HCT116 (cell line): ENCODE results near the gene PSMG3.

ENCODE experiments used
- CBX3 ChIP-seq: IDR thresholded peaks from 2 replicates; pipeline ENCODE4 v1.6.1; 2012; ENCODE audit warnings: low read depth
- CTCF ChIP-seq, 3 experiments: fragments of 200-600 bp in 1 of 3; sonication (generic) in 1 of 3; IDR thresholded peaks in 2 of 3; conservative IDR thresholded peaks in 1 of 3; 2 replicates each; pipeline ENCODE4 v1.5.1; 2012 to 2017; ENCODE audit warnings: low read depth in 2 of 3, low read length in 2 of 3, antibody characterized with exemption in 1 of 3, borderline replicate concordance in 1 of 3, control low read depth in 1 of 3, mild to moderate bottlenecking in 1 of 3, mixed read lengths in 1 of 3, mixed run types in 1 of 3, moderate library complexity in 1 of 3; ENCODE audit not compliant: insufficient read depth in 1 of 3
- EZH2 ChIP-seq: fragments of 200-600 bp; sonication (generic); IDR thresholded peaks from 2 replicates; pipeline ENCODE4 v1.6.1; 2017; ENCODE audit warnings: antibody characterized with exemption, mixed run types
- EZH2phosphoT487 ChIP-seq: fragments of 200-600 bp; IDR thresholded peaks from 2 replicates; pipeline ENCODE4 v1.6.1; 2018; ENCODE audit warnings: antibody characterized with exemption, borderline replicate concordance
- POLR2A ChIP-seq: IDR thresholded peaks from 2 replicates; pipeline ENCODE4 v1.7.0; 2011; ENCODE audit warnings: borderline replicate concordance; ENCODE audit not compliant: insufficient read depth, insufficient read length; ENCODE audit errors: extremely low read depth
- POLR2AphosphoS5 ChIP-seq: IDR thresholded peaks from 2 replicates; pipeline ENCODE4 v1.6.1; 2011; ENCODE audit warnings: mild to moderate bottlenecking, low read depth, low read length, moderate library complexity
- REST ChIP-seq: IDR thresholded peaks from 2 replicates; pipeline ENCODE4 v1.6.1; 2012; ENCODE audit warnings: low read depth
- SRF ChIP-seq: IDR thresholded peaks from 2 replicates; pipeline ENCODE4 v1.6.1; 2012; ENCODE audit warnings: low read depth
- TCF7L2 ChIP-seq: IDR thresholded peaks from 2 replicates; pipeline ENCODE4 v1.7.0; 2011; ENCODE audit warnings: borderline replicate concordance, inconsistent platforms; ENCODE audit not compliant: insufficient read depth, insufficient read length; ENCODE audit errors: extremely low read depth
- YY1 ChIP-seq: IDR thresholded peaks from 2 replicates; pipeline ENCODE4 v1.6.1; 2011; ENCODE audit warnings: low read length, low read depth, moderate library complexity, mild to moderate bottlenecking; ENCODE audit not compliant: insufficient replicate concordance; ENCODE audit errors: extremely low read depth
- ZFX ChIP-seq: fragments of 450-650 bp; IDR thresholded peaks from 2 replicates; pipeline ENCODE4 v1.6.1; 2017
- ZNF274 ChIP-seq: fragments of 200-500 bp; sonication (Bioruptor generic); IDR thresholded peaks from 2 replicates; pipeline ENCODE4 v1.6.1; 2014; ENCODE audit warnings: mild to moderate bottlenecking, low read depth, low read length, inconsistent platforms
- TF ChIP-seq, protein P1 (sequence below): IDR thresholded peaks from 2 replicates; pipeline ENCODE4 v1.6.1; 2012

DNA sequence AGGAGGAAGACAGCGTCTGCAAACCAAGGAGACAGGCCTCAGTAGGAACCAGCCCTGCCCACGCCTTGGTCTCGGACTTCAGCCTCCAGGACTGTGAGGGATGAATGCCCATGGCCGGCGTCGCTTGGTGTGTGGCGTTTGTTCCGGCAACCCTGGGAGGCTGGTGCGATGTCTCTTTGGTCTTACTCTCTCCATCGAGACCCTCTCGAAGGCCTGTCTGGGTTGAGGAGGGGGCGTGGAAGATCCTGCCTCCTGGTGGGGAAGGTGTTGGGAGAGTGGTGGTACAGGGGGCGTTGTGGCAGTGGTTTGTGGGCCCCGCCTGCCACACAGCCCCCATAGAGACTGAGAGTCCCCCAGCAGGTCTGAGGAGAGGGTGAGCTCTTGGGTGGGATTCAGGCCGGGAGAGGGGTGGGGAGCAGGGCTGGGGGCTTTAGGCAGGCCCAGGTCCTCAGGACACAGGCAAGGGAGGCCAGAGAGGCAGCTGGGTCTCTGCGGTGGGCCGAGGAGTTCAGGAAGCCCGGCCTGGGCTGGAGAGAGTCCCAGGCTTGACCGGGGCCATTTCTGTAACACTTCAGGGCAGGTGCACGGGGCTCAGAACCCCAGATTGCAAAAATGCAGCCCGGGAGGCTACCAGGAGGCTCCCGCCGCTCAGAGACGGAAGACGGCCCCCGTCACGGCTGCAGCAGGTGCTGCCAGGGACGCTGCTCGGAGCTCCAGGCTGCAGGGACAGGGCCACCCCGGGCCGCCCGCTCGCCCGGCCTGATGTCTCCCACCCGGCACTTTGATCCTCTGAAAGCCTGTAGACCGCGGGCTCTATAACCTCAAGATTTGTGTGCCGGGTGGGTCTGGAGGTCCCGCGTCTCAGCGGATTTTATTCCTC lies 33.8 kb upstream of the PSMG3 start:
- TF ChIP-seq EZH2 = no peak
- TF ChIP-seq CTCF (IDR thresholded peaks at IDR 0.05 in 2 of 3, conservative IDR thresholded peaks at IDR 0.05 in 1 of 3; ENCODE audit: borderline replicate concordance in 1 of 3, insufficient read depth in 1 of 3, low read depth in 2 of 3, low read length in 2 of 3) = no peak
- TF ChIP-seq YY1 = no peak
- TF ChIP-seq, protein P1, sequence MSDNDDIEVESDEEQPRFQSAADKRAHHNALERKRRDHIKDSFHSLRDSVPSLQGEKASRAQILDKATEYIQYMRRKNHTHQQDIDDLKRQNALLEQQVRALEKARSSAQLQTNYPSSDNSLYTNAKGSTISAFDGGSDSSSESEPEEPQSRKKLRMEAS = no peak
- TF ChIP-seq TCF7L2 = no peak
- no peak for TF ChIP-seq ZNF274
- no peak for TF ChIP-seq POLR2AphosphoS5
- TF ChIP-seq CBX3 = no peak
- TF ChIP-seq REST = no peak
- no peak for TF ChIP-seq SRF
- no peak for TF ChIP-seq ZFX
- TF ChIP-seq POLR2A = no peak
- no peak for TF ChIP-seq EZH2phosphoT487
